HG03103 (cell line): ENCODE measurements around the gene EFNA2.

ENCODE experiments used
- ATAC-seq: cut with Tn5 transposase; IDR thresholded peaks from one replicate; pipeline ENCODE4 v1.9.1; 2021; ENCODE audit warnings: low read depth; ENCODE audit not compliant: unreplicated experiment

EFNA2 gene

GRCh38 chr19:1350867-1351266, 65.2 kb downstream of the EFNA2 start:
- no peak for ATAC-seq
